Measurements from ENCODE around the gene CENATAC. TPM values are rescaled to one million over a fixed set of nuclear protein-coding genes. Genes with fewer than 3 reads are reported as not detected.

CENATAC gene
- total RNA-seq, 1 experiment from 2014 or later = 61.7 TPM

- no peaks in the 10 kb centered on the region for H3K9me2 ChIP-seq (ENCODE audit: insufficient read depth)
- DNase-seq = no peak
- H3F3A ChIP-seq (ENCODE audit: insufficient read depth, low read depth) = peaks cover 8% of the 10 kb centered on the region; the same call in 1 of the 2 replicates
- no TSS peak for BruUV-seq (replicated peaks)
- H3K79me2 ChIP-seq (ENCODE audit: low read depth) = peaks cover 24% of the 10 kb centered on the region
- H3K27ac ChIP-seq = no peak overlapping the region
- intact Hi-C loops (cut with micrococcal nuclease; ENCODE audit: unreplicated experiment) = no loop called here
- H3K9me3 ChIP-seq (ENCODE audit: insufficient read depth, low read depth) = no peaks in the 10 kb centered on the region
- H3K4me3 ChIP-seq = no peak overlapping the region
- no peak overlapping the region for H3K4me2 ChIP-seq
- no peak for TF ChIP-seq CTCF (conservative IDR thresholded peaks at IDR 0.05)
- TF ChIP-seq EZH2 (IDR thresholded peaks at IDR 0.05; ENCODE audit: low read depth) = no peak
- peaks cover 60% of the 10 kb centered on the region for H3K36me3 ChIP-seq (ENCODE audit: low read depth)
- POLR2A ChIA-PET (ENCODE audit: unreplicated experiment) = no interaction called here
- peaks cover 8% of the 10 kb centered on the region for H3K4me1 ChIP-seq (replicated peaks; ENCODE audit: insufficient read depth)
- CTCF ChIA-PET = interaction anchor here (0.6 kb wide), 1 partner anchor 222 kb away, joined by 5 read pairs; no protein-coding TSS in a partner anchor
- peaks cover 11% of the 10 kb centered on the region; the same call in 1 of the 2 replicates for H4K20me1 ChIP-seq (ENCODE audit: insufficient read depth)
- no peaks in the 10 kb centered on the region for H3K27me3 ChIP-seq (ENCODE audit: insufficient read depth, low read depth)
- no peak overlapping the region for H2AFZ ChIP-seq
Observed at GRCh38 chr11:119051440-119052162, 53.7 kb downstream of the CENATAC start.

GRCh38 chr11:119052163-119052814, 54.4 kb downstream of the CENATAC start:
- CTCF ChIA-PET = no interaction called here
- H3K9me2 ChIP-seq (ENCODE audit: insufficient read depth) = no peaks in the 10 kb centered on the region
- POLR2A ChIA-PET (ENCODE audit: unreplicated experiment) = no interaction called here
- H4K20me1 ChIP-seq (ENCODE audit: insufficient read depth) = peaks cover 11% of the 10 kb centered on the region; the same call in 1 of the 2 replicates
- intact Hi-C loops (cut with micrococcal nuclease; ENCODE audit: unreplicated experiment) = no loop called here
- no peaks in the 10 kb centered on the region for H3K9me3 ChIP-seq (ENCODE audit: insufficient read depth, low read depth)
- no peak overlapping the region for H3K27ac ChIP-seq
- peaks cover 8% of the 10 kb centered on the region for H3K4me1 ChIP-seq (replicated peaks; ENCODE audit: insufficient read depth)
- no peak overlapping the region for H2AFZ ChIP-seq
- peaks cover 25% of the 10 kb centered on the region for H3K79me2 ChIP-seq (ENCODE audit: low read depth)
- no TSS peak for BruUV-seq (replicated peaks)
- no peak for DNase-seq
- H3K27me3 ChIP-seq (ENCODE audit: insufficient read depth, low read depth) = no peaks in the 10 kb centered on the region
- no peak overlapping the region for H3K4me3 ChIP-seq
- H3F3A ChIP-seq (ENCODE audit: insufficient read depth, low read depth) = 0 out of 2 replicates have a peak, but pooled peaks cover 5% of the 10 kb centered on the region
- H3K4me2 ChIP-seq = no peak overlapping the region
- TF ChIP-seq EZH2 (IDR thresholded peaks at IDR 0.05; ENCODE audit: low read depth) = no peak
- TF ChIP-seq CTCF (conservative IDR thresholded peaks at IDR 0.05) = no peak
- H3K36me3 ChIP-seq (ENCODE audit: low read depth) = peaks cover 58% of the 10 kb centered on the region

GRCh38 chr11:119054418-119054817, 56.5 kb downstream of the CENATAC start:
- no TSS peak for BruUV-seq (replicated peaks)
- no peak overlapping the region for H3K4me2 ChIP-seq
- H4K20me1 ChIP-seq (ENCODE audit: insufficient read depth) = peaks cover 11% of the 10 kb centered on the region; the same call in 1 of the 2 replicates
- no peaks in the 10 kb centered on the region for H3K9me2 ChIP-seq (ENCODE audit: insufficient read depth)
- peaks cover 14% of the 10 kb centered on the region for H3K4me1 ChIP-seq (replicated peaks; ENCODE audit: insufficient read depth)
- peaks cover 31% of the 10 kb centered on the region for H3K79me2 ChIP-seq (ENCODE audit: low read depth)
- H2AFZ ChIP-seq = no peak overlapping the region
- peaks cover 17% of the 10 kb centered on the region; the same call in 1 of the 2 replicates for H3F3A ChIP-seq (ENCODE audit: insufficient read depth, low read depth)
- peaks cover 43% of the 10 kb centered on the region for H3K36me3 ChIP-seq (ENCODE audit: low read depth)
- H3K9me3 ChIP-seq (ENCODE audit: insufficient read depth, low read depth) = no peaks in the 10 kb centered on the region
- POLR2A ChIA-PET (ENCODE audit: unreplicated experiment) = no interaction called here
- TF ChIP-seq EZH2 (IDR thresholded peaks at IDR 0.05; ENCODE audit: low read depth) (no peak), CTCF (conservative IDR thresholded peaks at IDR 0.05) (no peak)
- H3K27ac ChIP-seq = no peak overlapping the region
- DNase-seq = no peak
- CTCF ChIA-PET = no interaction called here
- H3K27me3 ChIP-seq (ENCODE audit: insufficient read depth, low read depth) = no peaks in the 10 kb centered on the region
- H3K4me3 ChIP-seq = no peak overlapping the region
- intact Hi-C loops (cut with micrococcal nuclease; ENCODE audit: unreplicated experiment) = no loop called here

Data from PC-9 (cell line).